ENCODE measurements around the gene SLC25A3.

DNA sequence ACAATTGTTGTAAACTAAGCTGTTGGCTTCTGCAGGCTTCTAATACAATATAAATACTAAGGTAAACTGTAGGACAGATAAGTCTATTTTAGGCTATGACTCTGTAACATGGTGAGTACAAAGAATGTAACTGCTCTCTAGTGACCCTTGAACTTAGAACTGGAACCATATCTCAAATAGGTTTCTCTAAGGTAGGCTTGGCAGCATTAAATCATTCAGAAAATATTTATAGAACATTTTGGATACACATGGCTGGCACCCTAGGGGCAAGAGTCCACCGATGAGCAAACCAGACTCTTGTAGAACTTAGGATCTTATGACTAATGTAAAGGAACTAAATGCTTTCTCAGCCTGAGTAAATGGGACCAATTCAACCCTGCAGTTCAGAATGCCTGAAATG is 19.4 kb upstream of the SLC25A3 start:
- TF ChIP-seq, protein P1, sequence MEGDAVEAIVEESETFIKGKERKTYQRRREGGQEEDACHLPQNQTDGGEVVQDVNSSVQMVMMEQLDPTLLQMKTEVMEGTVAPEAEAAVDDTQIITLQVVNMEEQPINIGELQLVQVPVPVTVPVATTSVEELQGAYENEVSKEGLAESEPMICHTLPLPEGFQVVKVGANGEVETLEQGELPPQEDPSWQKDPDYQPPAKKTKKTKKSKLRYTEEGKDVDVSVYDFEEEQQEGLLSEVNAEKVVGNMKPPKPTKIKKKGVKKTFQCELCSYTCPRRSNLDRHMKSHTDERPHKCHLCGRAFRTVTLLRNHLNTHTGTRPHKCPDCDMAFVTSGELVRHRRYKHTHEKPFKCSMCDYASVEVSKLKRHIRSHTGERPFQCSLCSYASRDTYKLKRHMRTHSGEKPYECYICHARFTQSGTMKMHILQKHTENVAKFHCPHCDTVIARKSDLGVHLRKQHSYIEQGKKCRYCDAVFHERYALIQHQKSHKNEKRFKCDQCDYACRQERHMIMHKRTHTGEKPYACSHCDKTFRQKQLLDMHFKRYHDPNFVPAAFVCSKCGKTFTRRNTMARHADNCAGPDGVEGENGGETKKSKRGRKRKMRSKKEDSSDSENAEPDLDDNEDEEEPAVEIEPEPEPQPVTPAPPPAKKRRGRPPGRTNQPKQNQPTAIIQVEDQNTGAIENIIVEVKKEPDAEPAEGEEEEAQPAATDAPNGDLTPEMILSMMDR (IDR thresholded peaks at IDR 0.05): no peak
- TF ChIP-seq SIN3A (IDR thresholded peaks at IDR 0.05; ENCODE audit: borderline replicate concordance, insufficient read depth, low read depth, low read length) (no peak), POLR2AphosphoS5 (IDR thresholded peaks at IDR 0.05; ENCODE audit: low read depth, low read length) (no peak), TCF7L2 (IDR thresholded peaks at IDR 0.05; ENCODE audit: low read depth, low read length) (no peak)
- TF ChIP-seq, protein P2, sequence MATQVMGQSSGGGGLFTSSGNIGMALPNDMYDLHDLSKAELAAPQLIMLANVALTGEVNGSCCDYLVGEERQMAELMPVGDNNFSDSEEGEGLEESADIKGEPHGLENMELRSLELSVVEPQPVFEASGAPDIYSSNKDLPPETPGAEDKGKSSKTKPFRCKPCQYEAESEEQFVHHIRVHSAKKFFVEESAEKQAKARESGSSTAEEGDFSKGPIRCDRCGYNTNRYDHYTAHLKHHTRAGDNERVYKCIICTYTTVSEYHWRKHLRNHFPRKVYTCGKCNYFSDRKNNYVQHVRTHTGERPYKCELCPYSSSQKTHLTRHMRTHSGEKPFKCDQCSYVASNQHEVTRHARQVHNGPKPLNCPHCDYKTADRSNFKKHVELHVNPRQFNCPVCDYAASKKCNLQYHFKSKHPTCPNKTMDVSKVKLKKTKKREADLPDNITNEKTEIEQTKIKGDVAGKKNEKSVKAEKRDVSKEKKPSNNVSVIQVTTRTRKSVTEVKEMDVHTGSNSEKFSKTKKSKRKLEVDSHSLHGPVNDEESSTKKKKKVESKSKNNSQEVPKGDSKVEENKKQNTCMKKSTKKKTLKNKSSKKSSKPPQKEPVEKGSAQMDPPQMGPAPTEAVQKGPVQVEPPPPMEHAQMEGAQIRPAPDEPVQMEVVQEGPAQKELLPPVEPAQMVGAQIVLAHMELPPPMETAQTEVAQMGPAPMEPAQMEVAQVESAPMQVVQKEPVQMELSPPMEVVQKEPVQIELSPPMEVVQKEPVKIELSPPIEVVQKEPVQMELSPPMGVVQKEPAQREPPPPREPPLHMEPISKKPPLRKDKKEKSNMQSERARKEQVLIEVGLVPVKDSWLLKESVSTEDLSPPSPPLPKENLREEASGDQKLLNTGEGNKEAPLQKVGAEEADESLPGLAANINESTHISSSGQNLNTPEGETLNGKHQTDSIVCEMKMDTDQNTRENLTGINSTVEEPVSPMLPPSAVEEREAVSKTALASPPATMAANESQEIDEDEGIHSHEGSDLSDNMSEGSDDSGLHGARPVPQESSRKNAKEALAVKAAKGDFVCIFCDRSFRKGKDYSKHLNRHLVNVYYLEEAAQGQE (IDR thresholded peaks at IDR 0.05; ENCODE audit: insufficient read depth in 1 of 2, low read depth in 2 of 2, low read length in 1 of 2): no peak

All from Panc1 (cell line).